ENCODE data around the gene CDC42SE2. TPM values are rescaled to one million over a fixed set of nuclear protein-coding genes. Genes with fewer than 3 reads are reported as not detected.

Gene CDC42SE2
- total RNA-seq, 1 experiment from 2014 or later, result 46.1 TPM

- no peaks in the 10 kb centered on the region for H3K36me3 ChIP-seq (ENCODE audit: control insufficient read depth, insufficient read depth, low read length)
- no peaks in the 10 kb centered on the region for H3K9me3 ChIP-seq (ENCODE audit: control insufficient read depth, insufficient read depth, low read depth, low read length)
- DNase-seq (ENCODE audit: low read depth, low spot score) (no peak), ATAC-seq (no peak)
- no TSS peak for BruUV-seq (replicated peaks)
- H3K4me3 ChIP-seq (ENCODE audit: low read depth in 2 of 2, low read length in 2 of 2), result no peak overlapping the region
- no peaks in the 10 kb centered on the region for H3K27me3 ChIP-seq (ENCODE audit: control insufficient read depth, insufficient read depth, low read length)
- in situ Hi-C loops (cut with HindIII; ENCODE audit: low pct_unique_long_range_greater_than_20kb, low sequenced_read_pairs) (no loop called here), intact Hi-C loops (cut with micrococcal nuclease; ENCODE audit: unreplicated experiment) (loop anchor here (10.0 kb wide), 1 partner anchor 97 kb away; the partner anchor contains the start of gene HINT1)
- POLR2A ChIA-PET, result no interaction called here
- H3K4me1 ChIP-seq (ENCODE audit: control insufficient read depth, insufficient read depth, low read length), result peaks cover 3% of the 10 kb centered on the region; the same call in 1 of the 2 replicates
- no peak overlapping the region for H3K27ac ChIP-seq (ENCODE audit: low read length)
- TF ChIP-seq TCF7L2 (IDR thresholded peaks at IDR 0.05; ENCODE audit: low read depth, low read length) (no peak), CTCF (IDR thresholded peaks at IDR 0.05) (no peak), SIN3A (IDR thresholded peaks at IDR 0.05; ENCODE audit: borderline replicate concordance, insufficient read depth, low read depth, low read length) (no peak)
- TF ChIP-seq, protein P1, sequence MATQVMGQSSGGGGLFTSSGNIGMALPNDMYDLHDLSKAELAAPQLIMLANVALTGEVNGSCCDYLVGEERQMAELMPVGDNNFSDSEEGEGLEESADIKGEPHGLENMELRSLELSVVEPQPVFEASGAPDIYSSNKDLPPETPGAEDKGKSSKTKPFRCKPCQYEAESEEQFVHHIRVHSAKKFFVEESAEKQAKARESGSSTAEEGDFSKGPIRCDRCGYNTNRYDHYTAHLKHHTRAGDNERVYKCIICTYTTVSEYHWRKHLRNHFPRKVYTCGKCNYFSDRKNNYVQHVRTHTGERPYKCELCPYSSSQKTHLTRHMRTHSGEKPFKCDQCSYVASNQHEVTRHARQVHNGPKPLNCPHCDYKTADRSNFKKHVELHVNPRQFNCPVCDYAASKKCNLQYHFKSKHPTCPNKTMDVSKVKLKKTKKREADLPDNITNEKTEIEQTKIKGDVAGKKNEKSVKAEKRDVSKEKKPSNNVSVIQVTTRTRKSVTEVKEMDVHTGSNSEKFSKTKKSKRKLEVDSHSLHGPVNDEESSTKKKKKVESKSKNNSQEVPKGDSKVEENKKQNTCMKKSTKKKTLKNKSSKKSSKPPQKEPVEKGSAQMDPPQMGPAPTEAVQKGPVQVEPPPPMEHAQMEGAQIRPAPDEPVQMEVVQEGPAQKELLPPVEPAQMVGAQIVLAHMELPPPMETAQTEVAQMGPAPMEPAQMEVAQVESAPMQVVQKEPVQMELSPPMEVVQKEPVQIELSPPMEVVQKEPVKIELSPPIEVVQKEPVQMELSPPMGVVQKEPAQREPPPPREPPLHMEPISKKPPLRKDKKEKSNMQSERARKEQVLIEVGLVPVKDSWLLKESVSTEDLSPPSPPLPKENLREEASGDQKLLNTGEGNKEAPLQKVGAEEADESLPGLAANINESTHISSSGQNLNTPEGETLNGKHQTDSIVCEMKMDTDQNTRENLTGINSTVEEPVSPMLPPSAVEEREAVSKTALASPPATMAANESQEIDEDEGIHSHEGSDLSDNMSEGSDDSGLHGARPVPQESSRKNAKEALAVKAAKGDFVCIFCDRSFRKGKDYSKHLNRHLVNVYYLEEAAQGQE (IDR thresholded peaks at IDR 0.05; ENCODE audit: insufficient read depth in 1 of 2, low read depth in 2 of 2, low read length in 1 of 2), result no peak
- CTCF ChIA-PET, result no interaction called here
Measured at GRCh38 chr5:131261483-131261882, 2.4 kb upstream of the CDC42SE2 start.

DNA sequence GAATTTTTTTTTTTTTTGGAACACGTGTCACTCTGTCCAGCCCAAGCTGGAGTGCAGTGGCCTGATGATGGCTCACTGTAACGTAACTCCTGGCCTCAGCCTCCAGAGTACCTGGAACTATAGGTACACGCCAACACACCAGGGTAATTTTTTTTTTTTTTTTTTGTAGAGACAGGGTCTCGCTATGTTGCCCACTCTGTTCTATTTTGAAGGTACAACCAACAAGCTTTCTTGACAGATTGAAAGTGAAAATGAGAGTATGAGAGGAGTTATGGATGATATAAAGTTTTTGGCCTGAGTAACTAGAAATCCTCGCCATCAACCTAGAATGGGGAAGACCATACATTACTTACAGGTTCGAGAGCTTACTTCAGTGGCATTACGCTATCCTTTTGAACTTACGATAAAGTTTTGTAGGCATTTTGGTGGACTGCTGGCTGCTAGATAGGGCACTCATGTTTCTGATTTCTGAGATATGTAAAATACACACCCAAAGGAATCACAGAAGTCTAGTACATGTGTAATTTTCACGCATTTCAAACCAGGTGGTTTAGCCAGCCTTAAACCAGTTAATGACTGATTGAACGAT lies 806 bp upstream of the CDC42SE2 start:
- ChIA-PET CTCF (no interaction called here), POLR2A (interaction anchor here (0.7 kb wide), 2 partner anchors 43 to 991 kb away, joined by 4 to 5 read pairs; no protein-coding TSS in a partner anchor)
- TSS peak; percentile 96 for BruUV-seq (replicated peaks)
- TF ChIP-seq SIN3A (IDR thresholded peaks at IDR 0.05; ENCODE audit: borderline replicate concordance, insufficient read depth, low read depth, low read length) (no peak; the same call in 1 of the 2 replicates), CTCF (IDR thresholded peaks at IDR 0.05) (no peak), TCF7L2 (IDR thresholded peaks at IDR 0.05; ENCODE audit: low read depth, low read length) (no peak), POLR2AphosphoS5 (IDR thresholded peaks at IDR 0.05; ENCODE audit: low read depth, low read length) (no peak)
- TF ChIP-seq, protein P1 (IDR thresholded peaks at IDR 0.05; ENCODE audit: insufficient read depth in 1 of 2, low read depth in 2 of 2, low read length in 1 of 2), result no peak
- Histone ChIP-seq H3K27me3 (ENCODE audit: control insufficient read depth, insufficient read depth, low read length) (no peaks in the 10 kb centered on the region), H3K4me1 (ENCODE audit: control insufficient read depth, insufficient read depth, low read length) (peaks cover 3% of the 10 kb centered on the region; the same call in 1 of the 2 replicates), H3K36me3 (ENCODE audit: control insufficient read depth, insufficient read depth, low read length) (no peaks in the 10 kb centered on the region), H3K9me3 (ENCODE audit: control insufficient read depth, insufficient read depth, low read depth, low read length) (no peaks in the 10 kb centered on the region), H3K27ac (ENCODE audit: low read length) (peak overlapping the region; percentile 95), H3K4me3 (ENCODE audit: low read depth in 2 of 2, low read length in 2 of 2) (peak overlapping the region; percentile 70 to 80)
- peak; percentile 19; the same call in 1 of the 2 replicates for ATAC-seq
- no peak for DNase-seq (ENCODE audit: low read depth, low spot score)
- in situ Hi-C loops (cut with HindIII; ENCODE audit: low pct_unique_long_range_greater_than_20kb, low sequenced_read_pairs), result no loop called here
- intact Hi-C loops (cut with micrococcal nuclease; ENCODE audit: unreplicated experiment), result loop anchor here (10.0 kb wide), 1 partner anchor 98 kb away; the partner anchor contains the start of gene HINT1
